Measurements from ENCODE around the gene TNFRSF19. TPM values are rescaled to one million over a fixed set of nuclear protein-coding genes. Genes with fewer than 3 reads are reported as not detected.

Gene TNFRSF19
- total and polyA plus RNA-seq, 10 of the 15 experiments (the other 5 are each of a cell fraction or from before 2014, with no cell fraction given), result 16.4 to 46.2 (median 35.4) TPM

DNA sequence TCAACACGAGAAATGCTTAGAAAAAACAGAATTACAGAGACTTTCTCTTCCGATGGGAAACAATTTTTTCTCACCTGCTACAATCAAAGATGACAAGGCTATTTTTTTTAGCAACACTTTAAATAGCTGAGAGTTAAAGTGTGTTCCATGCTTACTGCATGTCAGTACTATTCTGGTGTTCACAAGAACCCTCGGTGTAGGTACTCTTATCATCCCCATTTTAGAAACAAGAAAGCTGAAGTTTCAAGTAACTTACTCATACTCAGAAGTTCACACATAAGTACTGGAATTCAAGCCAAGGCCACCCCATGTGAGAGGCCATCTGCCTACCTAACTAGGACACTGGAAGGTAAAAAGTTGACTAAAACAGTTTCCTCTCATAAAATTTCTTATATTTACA is 9.0 kb upstream of the TNFRSF19 start (continued):
- TF ChIP-seq, protein P1, sequence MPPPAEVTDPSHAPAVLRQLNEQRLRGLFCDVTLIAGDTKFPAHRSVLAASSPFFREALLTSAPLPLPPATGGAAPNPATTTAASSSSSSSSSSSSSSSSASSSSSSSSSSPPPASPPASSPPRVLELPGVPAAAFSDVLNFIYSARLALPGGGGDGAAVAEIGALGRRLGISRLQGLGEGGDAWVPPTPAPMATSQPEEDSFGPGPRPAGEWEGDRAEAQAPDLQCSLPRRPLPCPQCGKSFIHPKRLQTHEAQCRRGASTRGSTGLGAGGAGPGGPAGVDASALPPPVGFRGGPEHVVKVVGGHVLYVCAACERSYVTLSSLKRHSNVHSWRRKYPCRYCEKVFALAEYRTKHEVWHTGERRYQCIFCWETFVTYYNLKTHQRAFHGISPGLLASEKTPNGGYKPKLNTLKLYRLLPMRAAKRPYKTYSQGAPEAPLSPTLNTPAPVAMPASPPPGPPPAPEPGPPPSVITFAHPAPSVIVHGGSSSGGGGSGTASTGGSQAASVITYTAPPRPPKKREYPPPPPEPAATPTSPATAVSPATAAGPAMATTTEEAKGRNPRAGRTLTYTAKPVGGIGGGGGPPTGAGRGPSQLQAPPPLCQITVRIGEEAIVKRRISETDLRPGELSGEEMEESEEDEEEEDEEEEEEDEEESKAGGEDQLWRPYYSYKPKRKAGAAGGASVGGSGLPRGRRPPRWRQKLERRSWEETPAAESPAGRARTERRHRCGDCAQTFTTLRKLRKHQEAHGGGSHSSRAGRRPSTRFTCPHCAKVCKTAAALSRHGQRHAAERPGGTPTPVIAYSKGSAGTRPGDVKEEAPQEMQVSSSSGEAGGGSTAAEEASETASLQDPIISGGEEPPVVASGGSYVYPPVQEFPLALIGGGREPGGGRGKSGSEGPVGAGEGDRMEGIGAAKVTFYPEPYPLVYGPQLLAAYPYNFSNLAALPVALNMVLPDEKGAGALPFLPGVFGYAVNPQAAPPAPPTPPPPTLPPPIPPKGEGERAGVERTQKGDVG (CRISPR knock-in tag; IDR thresholded peaks at IDR 0.05), result no peak
- TF ChIP-seq, protein P2, sequence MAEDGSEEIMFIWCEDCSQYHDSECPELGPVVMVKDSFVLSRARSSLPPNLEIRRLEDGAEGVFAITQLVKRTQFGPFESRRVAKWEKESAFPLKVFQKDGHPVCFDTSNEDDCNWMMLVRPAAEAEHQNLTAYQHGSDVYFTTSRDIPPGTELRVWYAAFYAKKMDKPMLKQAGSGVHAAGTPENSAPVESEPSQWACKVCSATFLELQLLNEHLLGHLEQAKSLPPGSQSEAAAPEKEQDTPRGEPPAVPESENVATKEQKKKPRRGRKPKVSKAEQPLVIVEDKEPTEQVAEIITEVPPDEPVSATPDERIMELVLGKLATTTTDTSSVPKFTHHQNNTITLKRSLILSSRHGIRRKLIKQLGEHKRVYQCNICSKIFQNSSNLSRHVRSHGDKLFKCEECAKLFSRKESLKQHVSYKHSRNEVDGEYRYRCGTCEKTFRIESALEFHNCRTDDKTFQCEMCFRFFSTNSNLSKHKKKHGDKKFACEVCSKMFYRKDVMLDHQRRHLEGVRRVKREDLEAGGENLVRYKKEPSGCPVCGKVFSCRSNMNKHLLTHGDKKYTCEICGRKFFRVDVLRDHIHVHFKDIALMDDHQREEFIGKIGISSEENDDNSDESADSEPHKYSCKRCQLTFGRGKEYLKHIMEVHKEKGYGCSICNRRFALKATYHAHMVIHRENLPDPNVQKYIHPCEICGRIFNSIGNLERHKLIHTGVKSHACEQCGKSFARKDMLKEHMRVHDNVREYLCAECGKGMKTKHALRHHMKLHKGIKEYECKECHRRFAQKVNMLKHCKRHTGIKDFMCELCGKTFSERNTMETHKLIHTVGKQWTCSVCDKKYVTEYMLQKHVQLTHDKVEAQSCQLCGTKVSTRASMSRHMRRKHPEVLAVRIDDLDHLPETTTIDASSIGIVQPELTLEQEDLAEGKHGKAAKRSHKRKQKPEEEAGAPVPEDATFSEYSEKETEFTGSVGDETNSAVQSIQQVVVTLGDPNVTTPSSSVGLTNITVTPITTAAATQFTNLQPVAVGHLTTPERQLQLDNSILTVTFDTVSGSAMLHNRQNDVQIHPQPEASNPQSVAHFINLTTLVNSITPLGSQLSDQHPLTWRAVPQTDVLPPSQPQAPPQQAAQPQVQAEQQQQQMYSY (CRISPR knock-in tag; IDR thresholded peaks at IDR 0.05), result no peak
- TF ChIP-seq CHD4 (IDR thresholded peaks at IDR 0.05), result no peak
- TF ChIP-seq SUZ12 (IDR thresholded peaks at IDR 0.05; ENCODE audit: unreplicated experiment), result no peak
- TF ChIP-seq IKZF2 (IDR thresholded peaks at IDR 0.05), result 0 out of 4 replicates have a peak, but pooled peaks of 1 of the 2 experiments have one; percentile 10
- no peak for TF ChIP-seq KAT2A (conservative IDR thresholded peaks at IDR 0.05; ENCODE audit: control insufficient read depth, low read depth, low read length)
- TF ChIP-seq EZH2 (IDR thresholded peaks at IDR 0.05; ENCODE audit: borderline replicate concordance, control insufficient read depth, low read depth, low read length), result no peak
- TF ChIP-seq NBN (IDR thresholded peaks at IDR 0.05), result no peak
- no peak for TF ChIP-seq SMAD5 (IDR thresholded peaks at IDR 0.05; ENCODE audit: low read depth)
- TF ChIP-seq, protein P3, sequence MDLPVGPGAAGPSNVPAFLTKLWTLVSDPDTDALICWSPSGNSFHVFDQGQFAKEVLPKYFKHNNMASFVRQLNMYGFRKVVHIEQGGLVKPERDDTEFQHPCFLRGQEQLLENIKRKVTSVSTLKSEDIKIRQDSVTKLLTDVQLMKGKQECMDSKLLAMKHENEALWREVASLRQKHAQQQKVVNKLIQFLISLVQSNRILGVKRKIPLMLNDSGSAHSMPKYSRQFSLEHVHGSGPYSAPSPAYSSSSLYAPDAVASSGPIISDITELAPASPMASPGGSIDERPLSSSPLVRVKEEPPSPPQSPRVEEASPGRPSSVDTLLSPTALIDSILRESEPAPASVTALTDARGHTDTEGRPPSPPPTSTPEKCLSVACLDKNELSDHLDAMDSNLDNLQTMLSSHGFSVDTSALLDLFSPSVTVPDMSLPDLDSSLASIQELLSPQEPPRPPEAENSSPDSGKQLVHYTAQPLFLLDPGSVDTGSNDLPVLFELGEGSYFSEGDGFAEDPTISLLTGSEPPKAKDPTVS (IDR thresholded peaks at IDR 0.05; ENCODE audit: low read depth, low read length), result no peak
- 0 out of 2 replicates have a peak, but pooled peaks have one; percentile 16 for TF ChIP-seq TCF12 (IDR thresholded peaks at IDR 0.05; ENCODE audit: low read depth, low read length)
- peak; percentile 88 for TF ChIP-seq MEF2A (IDR thresholded peaks at IDR 0.05; ENCODE audit: insufficient read depth, low read depth, low read length)
- TF ChIP-seq BACH1 (IDR thresholded peaks at IDR 0.05; ENCODE audit: borderline replicate concordance), result peak; percentile 20; the same call in 1 of the 2 replicates
- no peak for TF ChIP-seq GABPA (IDR thresholded peaks at IDR 0.05; ENCODE audit: low read depth)
- no peak for TF ChIP-seq PAX5 (IDR thresholded peaks at IDR 0.05; ENCODE audit: borderline replicate concordance, low read depth, low read length)
- TF ChIP-seq ZBED1 (IDR thresholded peaks at IDR 0.05; ENCODE audit: borderline replicate concordance), result peak; percentile 87
- no peak for TF ChIP-seq ASH2L (IDR thresholded peaks at IDR 0.05; ENCODE audit: borderline replicate concordance, low read depth)
- TF ChIP-seq WRNIP1 (IDR thresholded peaks at IDR 0.05; ENCODE audit: borderline replicate concordance, low read depth, low read length), result no peak
- no peak for TF ChIP-seq CTCF (IDR thresholded peaks at IDR 0.05 in 2 of 3, conservative IDR thresholded peaks at IDR 0.05 in 1 of 3; ENCODE audit: control insufficient read depth in 2 of 3, extremely low read depth in 1 of 3, insufficient read depth in 1 of 3, low read depth in 3 of 3, low read length in 3 of 3)
- no peak for TF ChIP-seq HDAC2 (IDR thresholded peaks at IDR 0.05)
- no peak for TF ChIP-seq MYB (IDR thresholded peaks at IDR 0.05; ENCODE audit: borderline replicate concordance, low read depth, low read length)
- 0 out of 2 replicates have a peak, but pooled peaks have one; percentile 20 for TF ChIP-seq RUNX3 (IDR thresholded peaks at IDR 0.05; ENCODE audit: low read length)

Measured in GM12878 (cell line).